Measurements from ENCODE around the gene OVCH2. TPM values are rescaled to one million over a fixed set of nuclear protein-coding genes. Genes with fewer than 3 reads are reported as not detected.

OVCH2 gene
- total and polyA plus RNA-seq, 2 experiments from 2014 or later, result 0.42 to 1.3 TPM

GRCh38 chr11:7640816-7641215 is 65.5 kb downstream of the OVCH2 start:
- peaks cover 4% of the 10 kb centered on the region for H3K27me3 Mint-ChIP-seq (ENCODE audit: insufficient read depth, low read depth, poor library complexity)

More at GRCh38 chr11:7640816-7641215, 65.5 kb downstream of the OVCH2 start:
- H2AFZ ChIP-seq, result no peak overlapping the region
- H3K4me2 ChIP-seq, result no peak overlapping the region
- H3K36me3 Mint-ChIP-seq (ENCODE audit: low read depth), result peaks cover 5% of the 10 kb centered on the region; the same call in 2 of the 3 replicates
- H3K4me1 ChIP-seq (ENCODE audit: insufficient read depth), result no peaks in the 10 kb centered on the region
- no peak for TF ChIP-seq NANOG (IDR thresholded peaks at IDR 0.05; ENCODE audit: borderline replicate concordance)
- no peak for TF ChIP-seq EZH2 (IDR thresholded peaks at IDR 0.05; ENCODE audit: low read depth, unreplicated experiment)
- TF ChIP-seq ETS1 (IDR thresholded peaks at IDR 0.05), result no peak
- TF ChIP-seq ZNF114 (CRISPR knock-in tag; IDR thresholded peaks at IDR 0.05), result no peak
- TF ChIP-seq ZNF462 (CRISPR knock-in tag; IDR thresholded peaks at IDR 0.05), result no peak
- TF ChIP-seq CREB1 (CRISPR knock-in tag; IDR thresholded peaks at IDR 0.05; ENCODE audit: low read depth), result no peak
- TF ChIP-seq EZH2phosphoT487 (IDR thresholded peaks at IDR 0.05; ENCODE audit: unreplicated experiment), result no peak
- TF ChIP-seq JUNB (IDR thresholded peaks at IDR 0.05; ENCODE audit: unreplicated experiment), result no peak
- no peak for TF ChIP-seq REST (IDR thresholded peaks at IDR 0.05; ENCODE audit: unreplicated experiment)
- no peak for TF ChIP-seq ZNF331 (CRISPR knock-in tag; IDR thresholded peaks at IDR 0.05; ENCODE audit: low read depth)
- TF ChIP-seq CTCF (conservative IDR thresholded peaks at IDR 0.05; ENCODE audit: low read depth in 2 of 2), result no peak
- no peak for TF ChIP-seq STAT1 (IDR thresholded peaks at IDR 0.05; ENCODE audit: unreplicated experiment)
- TF ChIP-seq POLR2AphosphoS5 (IDR thresholded peaks at IDR 0.05; ENCODE audit: low read depth), result no peak
- peaks cover 6% of the 10 kb centered on the region; the same call in 1 of the 2 replicates for H3K9me2 ChIP-seq (ENCODE audit: insufficient read depth)
- H3F3A ChIP-seq (replicated peaks; ENCODE audit: low read depth), result no peaks in the 10 kb centered on the region
- no peaks in the 10 kb centered on the region for H3K36me3 ChIP-seq (ENCODE audit: insufficient read depth)
- H3K27ac ChIP-seq (ENCODE audit: low read depth), result no peak overlapping the region
- peaks cover 36% of the 10 kb centered on the region for H3K4me1 Mint-ChIP-seq
- H4K20me1 ChIP-seq (replicated peaks; ENCODE audit: insufficient read depth), result no peaks in the 10 kb centered on the region
- H3K4me3 ChIP-seq, result no peak overlapping the region
- no peak for ATAC-seq
- H3K9me3 Mint-ChIP-seq, result no peaks in the 10 kb centered on the region
- no peak for DNase-seq (ENCODE audit: low spot score)
- no peak overlapping the region for H3K4me3 Mint-ChIP-seq
- no peaks in the 10 kb centered on the region for H3K79me2 ChIP-seq (replicated peaks; ENCODE audit: insufficient read depth)
- H3K27me3 ChIP-seq (ENCODE audit: insufficient read depth), result no peaks in the 10 kb centered on the region
- no peak overlapping the region for H3K27ac Mint-ChIP-seq
